Mesenchymal stem cell (in vitro differentiated cells and primary cell): ENCODE results near the gene RAB3GAP1.

Experiments used
- DNase-seq: peaks from one replicate; pipeline ENCODE4 v3.0.0-alpha.2; 2013
- H2AFZ ChIP-seq: one replicate; pipeline ENCODE4 v1.6.1; 2013; ENCODE audit warnings: low read depth, mild to moderate bottlenecking, control low read depth, inconsistent platforms, low read length, moderate library complexity
- H2AK5ac ChIP-seq: 2 replicates; pipeline ENCODE4 v1.6.1; 2013; ENCODE audit warnings: low read length, moderate library complexity, mild to moderate bottlenecking, inconsistent platforms; ENCODE audit not compliant: severe bottlenecking
- H2BK120ac ChIP-seq: one replicate; pipeline ENCODE4 v1.6.1; 2013; ENCODE audit warnings: low read depth, mild to moderate bottlenecking, inconsistent platforms, low read length, moderate library complexity
- H2BK12ac ChIP-seq, 2 experiments: one replicate each; pipeline ENCODE4 v1.6.1; 2013; ENCODE audit warnings: inconsistent platforms in 2 of 2, low read length in 2 of 2, mild to moderate bottlenecking in 2 of 2, moderate library complexity in 2 of 2, control low read depth in 1 of 2
- H2BK15ac ChIP-seq: one replicate; pipeline ENCODE4 v1.6.1; 2013; ENCODE audit warnings: mild to moderate bottlenecking, low read depth, inconsistent platforms; ENCODE audit not compliant: poor library complexity, severe bottlenecking
- H2BK5ac ChIP-seq: 2 replicates; pipeline ENCODE4 v1.6.1; 2013; ENCODE audit warnings: low read depth, mild to moderate bottlenecking, low read length, control low read depth, inconsistent platforms; ENCODE audit not compliant: poor library complexity, severe bottlenecking
- H3K14ac ChIP-seq, 2 experiments: one replicate each; pipeline ENCODE4 v1.6.1; 2013; ENCODE audit warnings: inconsistent platforms in 2 of 2, low read length in 2 of 2, control low read depth in 1 of 2, mild to moderate bottlenecking in 1 of 2, moderate library complexity in 1 of 2
- H3K18ac ChIP-seq, 2 experiments: one replicate each; pipeline ENCODE4 v1.6.1; 2013; ENCODE audit warnings: inconsistent platforms in 2 of 2, low read length in 2 of 2, control low read depth in 1 of 2, low read depth in 1 of 2, mild to moderate bottlenecking in 1 of 2
- H3K23ac ChIP-seq, 2 experiments: one replicate each; pipeline ENCODE4 v1.6.1; 2013; ENCODE audit warnings: inconsistent platforms in 2 of 2, low read length in 2 of 2, mild to moderate bottlenecking in 2 of 2, moderate library complexity in 2 of 2, control low read depth in 1 of 2
- H3K27ac ChIP-seq: 2 replicates; pipeline ENCODE4 v1.5.1; 2013; ENCODE audit warnings: mild to moderate bottlenecking, moderate library complexity, low read length, control low read depth, inconsistent platforms; ENCODE audit not compliant: poor library complexity, severe bottlenecking
- H3K27me3 ChIP-seq, 2 experiments: 2 replicates each; pipeline versions ENCODE4 v1.6.1 to v1.7.0; 2013; ENCODE audit warnings: low read length in 2 of 2, mild to moderate bottlenecking in 2 of 2, moderate library complexity in 2 of 2, control low read depth in 1 of 2, inconsistent platforms in 1 of 2; ENCODE audit not compliant: control insufficient read depth in 1 of 2, insufficient read depth in 1 of 2
- H3K36me3 ChIP-seq, 2 experiments: 2 replicates each; pipeline versions ENCODE4 v1.6.1 to v1.7.0; 2013; ENCODE audit warnings: low read length in 2 of 2, control low read depth in 1 of 2, inconsistent platforms in 1 of 2, low read depth in 1 of 2, mild to moderate bottlenecking in 1 of 2; ENCODE audit not compliant: insufficient read depth in 2 of 2, control insufficient read depth in 1 of 2
- H3K4ac ChIP-seq, 2 experiments: one replicate each; pipeline ENCODE4 v1.6.1; 2013; ENCODE audit warnings: inconsistent platforms in 2 of 2, low read length in 2 of 2, mild to moderate bottlenecking in 2 of 2, moderate library complexity in 2 of 2, control low read depth in 1 of 2, low read depth in 1 of 2
- H3K4me1 ChIP-seq: 2 replicates; pipeline ENCODE4 v1.6.1; 2013; ENCODE audit warnings: low read depth, low read length, control low read depth; ENCODE audit not compliant: control insufficient read depth, insufficient read depth
- H3K4me2 ChIP-seq: 2 replicates; pipeline ENCODE4 v1.6.1; 2013; ENCODE audit warnings: low read length, mild to moderate bottlenecking, inconsistent platforms; ENCODE audit not compliant: poor library complexity, severe bottlenecking
- H3K4me3 ChIP-seq, 2 experiments: 2 replicates each; pipeline versions ENCODE4 v1.5.1 to v1.7.0; 2013; ENCODE audit warnings: low read length in 2 of 2, mild to moderate bottlenecking in 2 of 2, control low read depth in 1 of 2, low read depth in 1 of 2; ENCODE audit not compliant: insufficient read depth in 1 of 2
- H3K79me1 ChIP-seq: replicated peaks from 2 replicates; pipeline ENCODE4 v1.6.1; 2013; ENCODE audit warnings: mild to moderate bottlenecking, control low read depth, low read length, inconsistent platforms; ENCODE audit not compliant: poor library complexity, severe bottlenecking
- H3K9ac ChIP-seq: 2 replicates; pipeline ENCODE4 v1.7.0; 2013; ENCODE audit warnings: mild to moderate bottlenecking, low read length, moderate library complexity
- H3K9me3 ChIP-seq: 2 replicates; pipeline ENCODE4 v1.7.0; 2013; ENCODE audit warnings: mild to moderate bottlenecking, low read length; ENCODE audit not compliant: control insufficient read depth
- H4K8ac ChIP-seq: one replicate; pipeline ENCODE4 v1.6.1; 2013; ENCODE audit warnings: inconsistent platforms, mild to moderate bottlenecking, low read length, moderate library complexity
- H4K91ac ChIP-seq: one replicate; pipeline ENCODE4 v1.6.1; 2013; ENCODE audit warnings: mild to moderate bottlenecking, low read length, inconsistent platforms
- WGBS: methylation state at CpG from one replicate; pipeline ENCODE4 v1.1.7; 2013; ENCODE audit warnings: mixed read lengths; 5-methylcytosine and 5-hydroxymethylcytosine counted together

Gene RAB3GAP1

DNA sequence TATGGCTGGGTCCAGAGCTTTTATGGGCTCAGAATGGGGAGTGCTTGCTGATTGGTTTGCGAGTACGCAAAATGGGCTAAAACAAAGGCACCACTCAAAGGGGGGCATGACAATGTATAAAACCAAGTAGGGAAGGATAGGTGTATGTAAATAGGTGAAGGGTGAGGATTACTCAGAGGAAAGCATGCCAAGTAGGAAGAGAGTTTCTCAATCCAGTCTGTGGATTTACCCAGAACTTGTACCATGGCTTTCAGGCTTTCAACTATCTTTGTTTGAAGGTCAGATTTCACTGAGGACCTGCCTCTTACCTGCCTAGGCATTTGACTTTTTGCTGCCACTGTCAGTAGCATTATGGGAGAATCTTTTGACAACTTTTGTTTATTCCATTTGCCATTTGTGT is 92.3 kb downstream of the RAB3GAP1 start:
- Histone ChIP-seq H3K4me1 (peaks cover 2% of the 10 kb centered on the region), H3K18ac (no peak overlapping the region), H2BK12ac (no peak overlapping the region), H3K27ac (no peak overlapping the region), H3K27me3 (no peaks in the 10 kb centered on the region), H3K14ac (no peak overlapping the region), H3K4me2 (no peak overlapping the region), H3K36me3 (peaks cover 10 to 39% of the 10 kb centered on the region in 2 experiments), H4K8ac (no peak overlapping the region), H3K9me3 (peaks cover 19% of the 10 kb centered on the region), H2AFZ (no peak overlapping the region), H2AK5ac (no peak overlapping the region), H4K91ac (no peak overlapping the region), H3K23ac (no peak overlapping the region), H3K4ac (no peak overlapping the region), H3K4me3 (no peak overlapping the region), H3K9ac (no peak overlapping the region), H2BK5ac (no peak overlapping the region), H2BK15ac (no peak overlapping the region), H3K79me1 (peaks cover 21% of the 10 kb centered on the region), H2BK120ac (no peak overlapping the region)
- 100% methylated on average over 2 of the region's 2 CpGs for WGBS
- no peak for DNase-seq

DNA sequence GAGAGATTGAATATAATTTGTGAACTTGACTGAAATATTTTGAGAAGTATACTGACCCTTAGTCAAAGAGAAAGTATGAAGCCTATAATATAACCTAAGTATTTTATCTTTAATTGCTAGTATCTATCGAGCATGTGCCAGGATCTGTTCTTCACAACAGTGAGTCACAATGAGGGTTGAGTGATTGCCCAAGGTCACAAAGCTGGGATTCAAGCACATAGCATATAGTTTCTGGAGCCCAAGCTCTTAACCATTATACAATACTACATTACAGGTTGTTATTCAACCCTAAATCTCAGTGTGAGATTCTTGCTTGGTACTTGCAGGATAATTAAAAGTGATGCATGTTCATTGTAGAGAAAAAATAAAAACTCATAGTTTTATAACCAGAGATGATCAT is 97.2 kb downstream of the RAB3GAP1 start:
- no peak overlapping the region for H3K18ac ChIP-seq
- no peak overlapping the region for H3K4me3 ChIP-seq
- no peak overlapping the region for H2AK5ac ChIP-seq
- H3K36me3 ChIP-seq, result peaks cover 3 to 51% of the 10 kb centered on the region in 2 experiments
- no peak overlapping the region for H3K4me2 ChIP-seq
- H3K23ac ChIP-seq, result no peak overlapping the region
- peaks cover 20% of the 10 kb centered on the region for H3K79me1 ChIP-seq
- H3K9me3 ChIP-seq, result no peaks in the 10 kb centered on the region
- no peak overlapping the region for H3K27ac ChIP-seq
- peaks cover 4% of the 10 kb centered on the region for H3K4me1 ChIP-seq
- WGBS, result 100% methylated on average over 1 of the region's 1 CpG
- peak; percentile 28 for DNase-seq
- H3K14ac ChIP-seq, result no peak overlapping the region
- no peaks in the 10 kb centered on the region for H3K27me3 ChIP-seq
- no peak overlapping the region for H2BK12ac ChIP-seq
- H2BK120ac ChIP-seq, result no peak overlapping the region
- H3K4ac ChIP-seq, result no peak overlapping the region
- no peak overlapping the region for H4K8ac ChIP-seq
- H2BK15ac ChIP-seq, result no peak overlapping the region
- no peak overlapping the region for H3K9ac ChIP-seq
- no peak overlapping the region for H4K91ac ChIP-seq
- no peak overlapping the region for H2BK5ac ChIP-seq
- H2AFZ ChIP-seq, result no peak overlapping the region

DNA sequence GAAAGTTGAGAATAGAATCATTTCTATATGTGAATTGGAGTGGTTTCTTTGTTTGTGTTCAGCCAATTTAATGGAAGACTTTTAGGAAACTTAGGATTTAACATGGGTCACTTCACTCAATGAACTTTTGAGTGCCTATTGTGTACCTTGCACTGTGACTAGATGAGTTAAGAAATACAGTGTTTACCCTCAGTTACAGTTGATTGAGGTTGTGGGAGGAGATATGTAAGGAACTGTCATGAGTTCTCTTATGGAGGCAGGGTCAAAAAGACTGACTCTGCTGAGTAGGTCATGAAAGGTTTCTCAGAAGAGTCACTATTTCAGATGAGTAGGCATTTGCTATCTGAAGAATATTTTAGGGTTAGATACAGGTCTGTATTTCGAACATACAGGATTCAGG is 98.6 kb downstream of the RAB3GAP1 start:
- Histone ChIP-seq H2AFZ (no peak overlapping the region), H3K27ac (no peak overlapping the region), H3K4me1 (peaks cover 4% of the 10 kb centered on the region), H3K14ac (no peak overlapping the region), H2BK12ac (no peak overlapping the region), H4K91ac (no peak overlapping the region), H2AK5ac (no peak overlapping the region), H4K8ac (no peak overlapping the region), H3K4ac (no peak overlapping the region), H3K4me2 (no peak overlapping the region), H3K23ac (no peak overlapping the region), H2BK15ac (no peak overlapping the region), H3K9me3 (no peaks in the 10 kb centered on the region), H3K79me1 (peaks cover 17% of the 10 kb centered on the region), H3K27me3 (no peaks in the 10 kb centered on the region), H3K4me3 (no peak overlapping the region), H2BK5ac (no peak overlapping the region), H3K9ac (no peak overlapping the region), H2BK120ac (no peak overlapping the region), H3K36me3 (peaks cover 3 to 60% of the 10 kb centered on the region in 2 experiments), H3K18ac (no peak overlapping the region)
- DNase-seq, result peak; percentile 9
- 93% methylated on average over 1 of the region's 1 CpG for WGBS

DNA sequence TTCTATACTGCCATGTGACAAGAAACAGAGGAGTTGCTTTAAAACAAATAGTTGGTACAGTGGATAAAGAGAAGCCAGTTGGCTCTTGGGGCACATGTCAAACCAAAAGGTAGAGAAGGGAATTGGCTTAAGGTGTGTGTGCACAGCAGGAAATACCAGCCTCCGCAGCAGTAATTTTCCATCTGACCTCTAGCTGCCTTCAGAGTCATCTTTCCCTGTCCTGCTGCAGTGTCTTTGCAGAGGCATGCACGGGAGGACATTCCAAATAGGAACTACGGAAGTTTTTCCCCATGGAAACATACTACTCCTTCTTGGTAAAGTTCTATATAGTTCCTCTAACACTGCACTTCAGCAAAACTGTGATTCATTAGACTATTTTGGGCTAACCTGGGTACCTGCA is 99.5 kb downstream of the RAB3GAP1 start:
- H3K79me1 ChIP-seq, result peaks cover 14% of the 10 kb centered on the region
- H4K8ac ChIP-seq, result no peak overlapping the region
- no peak overlapping the region for H2AFZ ChIP-seq
- no peaks in the 10 kb centered on the region for H3K27me3 ChIP-seq
- no peak overlapping the region for H3K14ac ChIP-seq
- no peak overlapping the region for H2BK12ac ChIP-seq
- no peak overlapping the region for H2BK120ac ChIP-seq
- no peak overlapping the region for H3K27ac ChIP-seq
- no peak overlapping the region for H3K4me3 ChIP-seq
- H3K36me3 ChIP-seq, result peaks cover 3 to 69% of the 10 kb centered on the region in 2 experiments
- H3K9me3 ChIP-seq, result no peaks in the 10 kb centered on the region
- no peak overlapping the region for H2BK5ac ChIP-seq
- H3K4ac ChIP-seq, result no peak overlapping the region
- no peak overlapping the region for H3K4me2 ChIP-seq
- H2AK5ac ChIP-seq, result no peak overlapping the region
- H2BK15ac ChIP-seq, result no peak overlapping the region
- WGBS, result 81% methylated on average over 3 of the region's 3 CpGs
- H3K4me1 ChIP-seq, result peaks cover 4% of the 10 kb centered on the region
- no peak overlapping the region for H3K18ac ChIP-seq
- H4K91ac ChIP-seq, result no peak overlapping the region
- no peak overlapping the region for H3K23ac ChIP-seq
- H3K9ac ChIP-seq, result no peak overlapping the region
- DNase-seq, result no peak
